ENCODE results near the gene PELI2. TPM values are rescaled to one million over a fixed set of nuclear protein-coding genes. Genes with fewer than 3 reads are reported as not detected.

The PELI2 gene
- total RNA-seq, 2 experiments from 2014 or later, result 2.1 to 2.5 TPM

GRCh38 chr14:56208520-56208919 lies 90.3 kb downstream of the PELI2 start:
- Mint-ChIP-seq H3K4me3 (no peak overlapping the region), H3K27ac (no peak overlapping the region), H3K4me1 (peaks cover 2% of the 10 kb centered on the region), H3K27me3 (no peaks in the 10 kb centered on the region), H3K9me3 (no peaks in the 10 kb centered on the region), H3K36me3 (no peaks in the 10 kb centered on the region)
- DNase-seq, result no peak

DNA sequence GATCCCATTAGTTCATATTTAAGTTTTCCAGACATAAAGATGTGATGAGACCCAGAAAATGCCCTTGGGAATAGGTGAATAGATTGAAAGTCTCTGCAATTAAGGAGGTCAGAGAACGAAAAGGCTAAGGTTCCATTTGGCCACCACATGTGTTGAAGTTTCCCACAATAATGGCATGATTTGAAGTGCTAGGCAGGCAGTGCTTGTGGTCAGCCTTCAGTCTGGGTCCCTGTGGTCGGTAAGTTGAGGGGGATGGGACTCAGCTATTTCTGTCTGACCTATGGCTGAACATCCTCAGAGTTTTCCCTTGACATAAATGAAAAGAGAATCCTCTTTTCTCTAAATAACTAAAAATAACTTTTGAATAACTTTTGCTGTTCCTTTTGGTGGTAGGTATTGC lies 92.4 kb downstream of the PELI2 start:
- no peaks in the 10 kb centered on the region for H3K9me3 Mint-ChIP-seq
- H3K4me3 Mint-ChIP-seq, result no peak overlapping the region
- H3K4me1 Mint-ChIP-seq, result peaks cover 9% of the 10 kb centered on the region
- DNase-seq, result no peak
- H3K36me3 Mint-ChIP-seq, result no peaks in the 10 kb centered on the region
- H3K27me3 Mint-ChIP-seq, result no peaks in the 10 kb centered on the region
- no peak overlapping the region for H3K27ac Mint-ChIP-seq

- H3K9me3 Mint-ChIP-seq, result no peaks in the 10 kb centered on the region
- no peak for DNase-seq
- H3K36me3 Mint-ChIP-seq, result no peaks in the 10 kb centered on the region
- H3K27me3 Mint-ChIP-seq, result no peaks in the 10 kb centered on the region
- H3K4me3 Mint-ChIP-seq, result no peak overlapping the region
- H3K27ac Mint-ChIP-seq, result no peak overlapping the region
- peaks cover 10% of the 10 kb centered on the region for H3K4me1 Mint-ChIP-seq
These were observed 92.9 kb downstream of the PELI2 start for GRCh38 chr14:56211084-56211483.

DNA sequence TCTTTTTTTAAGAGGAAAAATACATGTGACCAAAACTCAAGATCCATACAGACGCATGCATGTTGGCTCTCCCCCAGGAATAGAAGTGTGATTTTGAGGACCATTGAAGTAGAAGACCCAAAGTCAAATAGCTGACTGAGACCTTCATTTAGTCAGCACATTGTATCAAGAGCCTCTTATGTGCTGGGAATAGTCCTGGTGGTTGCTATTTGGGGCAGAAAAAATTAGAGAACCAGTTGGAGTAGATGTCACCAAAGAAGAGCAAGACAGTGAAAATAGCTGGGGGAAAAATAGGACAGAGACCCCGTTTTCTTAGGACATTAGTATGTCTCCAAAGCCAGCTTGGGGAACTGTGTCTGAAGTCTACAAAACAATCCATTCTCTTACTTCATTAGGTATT lies 93.6 kb downstream of the PELI2 start:
- Mint-ChIP-seq H3K4me1 (peaks cover 14% of the 10 kb centered on the region), H3K27ac (no peak overlapping the region), H3K4me3 (no peak overlapping the region), H3K27me3 (no peaks in the 10 kb centered on the region), H3K9me3 (no peaks in the 10 kb centered on the region), H3K36me3 (no peaks in the 10 kb centered on the region)
- DNase-seq, result no peak

GRCh38 chr14:56212521-56212920 lies 94.3 kb downstream of the PELI2 start:
- H3K9me3 Mint-ChIP-seq, result no peaks in the 10 kb centered on the region
- H3K27me3 Mint-ChIP-seq, result no peaks in the 10 kb centered on the region

GRCh38 chr14:56213306-56213705 lies 95.1 kb downstream of the PELI2 start:
- H3K9me3 Mint-ChIP-seq, result no peaks in the 10 kb centered on the region
- H3K36me3 Mint-ChIP-seq, result no peaks in the 10 kb centered on the region
- H3K4me3 Mint-ChIP-seq, result no peak overlapping the region
- no peak for DNase-seq
- peaks cover 12% of the 10 kb centered on the region for H3K4me1 Mint-ChIP-seq
- H3K27ac Mint-ChIP-seq, result no peak overlapping the region
- H3K27me3 Mint-ChIP-seq, result no peaks in the 10 kb centered on the region

More at GRCh38 chr14:56212521-56212920, 94.3 kb downstream of the PELI2 start:
- H3K4me3 Mint-ChIP-seq, result no peak overlapping the region
- H3K27ac Mint-ChIP-seq, result no peak overlapping the region
- no peaks in the 10 kb centered on the region for H3K36me3 Mint-ChIP-seq
- peaks cover 14% of the 10 kb centered on the region for H3K4me1 Mint-ChIP-seq
- no peak for DNase-seq

DNA sequence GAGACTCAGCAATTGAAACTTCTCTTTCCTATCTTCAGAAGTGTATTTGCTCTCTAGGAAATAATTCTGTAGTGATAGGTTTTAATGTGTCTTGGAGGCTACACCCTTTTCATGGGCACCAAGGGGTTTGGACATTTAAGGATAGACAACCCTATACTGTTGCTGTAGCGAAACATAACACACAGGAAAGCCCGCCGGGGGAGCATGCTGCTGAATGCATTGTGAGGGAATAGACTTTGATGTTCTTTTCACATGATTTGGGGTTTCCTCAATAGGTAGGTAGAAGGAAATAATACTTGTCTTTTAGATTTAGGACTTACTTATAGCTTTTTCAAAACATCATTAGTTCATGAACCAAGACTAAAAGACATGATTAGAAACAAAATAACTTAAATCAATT lies 97.0 kb downstream of the PELI2 start:
- H3K27ac Mint-ChIP-seq, result no peak overlapping the region
- H3K36me3 Mint-ChIP-seq, result no peaks in the 10 kb centered on the region
- H3K27me3 Mint-ChIP-seq, result no peaks in the 10 kb centered on the region
- no peak overlapping the region for H3K4me3 Mint-ChIP-seq
- peaks cover 12% of the 10 kb centered on the region for H3K4me1 Mint-ChIP-seq
- no peaks in the 10 kb centered on the region for H3K9me3 Mint-ChIP-seq
- DNase-seq, result no peak

DNA sequence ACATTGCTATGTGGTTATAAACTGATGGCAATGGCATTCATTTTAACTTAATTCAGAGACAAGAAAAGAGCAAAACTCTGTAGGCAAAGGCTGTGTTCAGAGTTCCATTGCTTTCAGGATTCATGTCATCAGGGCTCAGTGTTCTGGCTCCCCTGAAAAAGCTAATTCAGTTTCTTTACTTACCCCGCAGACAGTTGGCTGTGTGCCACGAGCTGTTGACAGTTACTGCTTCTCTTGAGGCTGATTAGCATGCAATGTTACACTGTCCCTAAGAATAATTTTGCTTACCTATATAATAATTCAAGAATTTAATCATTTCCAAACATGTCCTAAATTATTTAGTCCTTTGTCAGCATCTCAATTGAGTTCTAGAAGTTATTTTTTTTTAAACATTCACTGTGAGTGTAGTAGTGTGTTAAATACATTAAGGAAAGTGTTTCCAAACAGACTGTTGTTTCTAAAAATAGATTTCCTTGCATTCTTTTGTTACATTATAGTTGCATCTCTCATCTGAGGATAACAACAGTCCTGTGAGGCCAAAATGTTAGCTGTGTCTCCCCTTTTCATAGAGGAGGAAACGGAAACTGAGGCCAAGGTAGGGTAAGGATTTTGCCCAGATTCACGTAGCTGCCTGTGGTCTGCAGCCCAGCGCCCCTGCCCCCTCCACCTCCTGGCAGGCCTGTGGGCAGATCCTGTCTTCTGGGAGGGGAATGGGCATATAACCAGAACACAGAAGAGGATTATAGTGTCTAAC lies 98.6 kb downstream of the PELI2 start:
- no peak for DNase-seq
- Mint-ChIP-seq H3K4me3 (no peak overlapping the region), H3K27me3 (no peaks in the 10 kb centered on the region), H3K9me3 (no peaks in the 10 kb centered on the region), H3K36me3 (no peaks in the 10 kb centered on the region), H3K27ac (no peak overlapping the region), H3K4me1 (peaks cover 12% of the 10 kb centered on the region)

GRCh38 chr14:56217380-56218045 lies 99.3 kb downstream of the PELI2 start:
- Mint-ChIP-seq H3K4me1 (peaks cover 14% of the 10 kb centered on the region), H3K36me3 (no peaks in the 10 kb centered on the region), H3K4me3 (no peak overlapping the region), H3K9me3 (no peaks in the 10 kb centered on the region), H3K27me3 (no peaks in the 10 kb centered on the region), H3K27ac (no peak overlapping the region)
- DNase-seq, result no peak

DNA sequence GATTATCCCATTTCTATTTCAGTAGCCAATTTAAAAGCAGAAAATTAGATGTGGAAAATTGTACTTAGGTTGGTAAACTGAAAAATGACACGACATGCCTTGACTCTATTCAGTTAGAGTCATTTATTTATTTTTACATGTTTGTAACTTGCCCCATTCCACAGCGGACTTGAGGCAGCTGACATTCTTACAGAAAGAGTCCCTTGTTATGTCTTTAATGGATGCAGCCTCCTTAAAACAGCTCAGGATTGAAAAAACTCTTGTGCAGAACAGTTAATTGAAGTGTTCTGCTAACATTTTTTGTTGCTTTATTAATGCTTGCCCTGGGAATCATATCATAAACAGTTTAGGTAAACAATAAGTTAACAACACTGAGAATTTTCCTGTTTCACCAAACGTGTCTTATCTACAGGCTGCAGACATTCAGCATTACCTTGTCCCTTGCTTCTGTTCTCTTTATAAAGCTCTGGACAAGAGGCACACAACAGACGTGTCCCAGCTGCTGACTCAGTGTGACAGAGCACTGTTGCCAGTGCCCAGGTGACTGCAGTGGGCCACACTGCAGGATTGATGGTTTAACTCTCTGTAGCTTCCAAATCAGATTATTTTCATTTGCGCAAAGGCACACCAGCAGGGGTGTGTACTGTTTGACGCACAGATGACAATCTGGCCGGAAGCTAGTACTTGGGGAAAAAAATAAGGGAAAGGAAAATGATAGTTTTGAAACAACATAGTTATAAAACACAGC lies 101.6 kb downstream of the PELI2 start:
- DNase-seq, result no peak
- Mint-ChIP-seq H3K27ac (no peak overlapping the region), H3K36me3 (no peaks in the 10 kb centered on the region), H3K4me3 (no peak overlapping the region), H3K4me1 (peaks cover 11% of the 10 kb centered on the region), H3K9me3 (no peaks in the 10 kb centered on the region), H3K27me3 (no peaks in the 10 kb centered on the region)

DNA sequence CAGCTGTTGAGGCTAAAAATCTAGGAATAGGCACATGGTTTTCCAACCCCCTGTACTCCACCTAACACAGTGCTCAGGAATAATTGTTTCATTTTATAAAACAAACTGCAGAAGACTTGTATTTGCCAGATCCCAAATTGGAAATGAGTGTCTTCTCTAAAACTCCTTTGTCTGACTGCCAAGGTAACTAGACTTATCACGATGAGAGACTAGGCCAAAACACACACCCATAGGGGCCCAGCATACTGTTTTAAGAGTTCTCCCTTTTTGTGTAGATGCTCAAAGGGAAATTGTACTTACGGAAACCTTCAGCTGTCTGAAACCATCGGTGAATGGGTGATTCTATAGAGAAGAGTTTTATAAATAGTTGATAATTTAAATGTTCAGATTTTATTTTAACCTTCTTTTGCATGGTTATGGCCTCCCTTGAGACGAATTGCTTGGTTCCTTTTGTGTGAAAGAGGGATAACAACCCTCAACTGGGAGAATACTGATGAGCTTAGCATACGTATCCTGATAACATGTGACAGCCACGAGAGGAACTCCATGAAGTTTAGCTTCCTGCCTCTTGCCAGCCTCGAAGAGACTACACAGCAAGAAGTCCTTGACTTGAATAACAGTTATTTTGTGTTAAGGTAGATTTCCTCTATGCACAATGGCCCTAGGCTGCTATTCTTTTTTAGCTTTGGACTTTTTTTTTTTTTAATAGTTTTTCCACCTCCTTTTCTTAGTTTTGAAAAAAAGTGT lies 103.3 kb downstream of the PELI2 start:
- Mint-ChIP-seq H3K4me1 (peaks cover 2% of the 10 kb centered on the region), H3K9me3 (no peaks in the 10 kb centered on the region), H3K4me3 (no peak overlapping the region), H3K27ac (no peak overlapping the region), H3K27me3 (no peaks in the 10 kb centered on the region), H3K36me3 (peaks cover 3% of the 10 kb centered on the region)
- DNase-seq, result no peak

DNA sequence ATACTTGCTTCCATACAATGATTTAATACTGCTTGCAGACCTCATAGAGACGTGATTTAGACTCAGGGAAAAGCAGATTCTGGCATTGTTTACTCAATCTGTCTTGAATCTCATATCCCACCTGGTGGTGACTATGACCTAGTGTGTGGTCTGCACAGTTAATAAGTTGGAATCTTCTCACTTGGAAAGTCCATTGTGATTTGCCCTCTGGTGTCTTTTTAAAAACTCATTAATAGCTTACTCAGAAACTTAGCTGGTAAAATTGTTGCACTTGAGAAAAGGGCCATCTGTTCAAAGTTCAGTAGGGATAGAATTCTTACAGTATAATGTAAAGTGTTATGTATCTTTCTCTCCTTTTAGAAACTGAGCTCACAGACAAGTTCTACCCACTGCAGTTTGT lies 106.0 kb downstream of the PELI2 start:
- no peak for DNase-seq
- Mint-ChIP-seq H3K27me3 (no peaks in the 10 kb centered on the region), H3K4me3 (no peak overlapping the region), H3K27ac (no peak overlapping the region), H3K36me3 (peaks cover 3% of the 10 kb centered on the region), H3K9me3 (no peaks in the 10 kb centered on the region), H3K4me1 (peaks cover 2% of the 10 kb centered on the region)

- Mint-ChIP-seq H3K9me3 (peaks cover 6% of the 10 kb centered on the region), H3K27ac (no peak overlapping the region)
These were observed 106.8 kb downstream of the PELI2 start for GRCh38 chr14:56224691-56225681.

GRCh38 chr14:56235388-56235787 lies 117.2 kb downstream of the PELI2 start:
- H3K9me3 Mint-ChIP-seq, result peaks cover 2% of the 10 kb centered on the region
- peaks cover 2% of the 10 kb centered on the region for H3K36me3 Mint-ChIP-seq
- no peak for DNase-seq
- no peak overlapping the region for H3K4me3 Mint-ChIP-seq
- H3K27ac Mint-ChIP-seq, result no peak overlapping the region
- no peaks in the 10 kb centered on the region for H3K27me3 Mint-ChIP-seq
- no peaks in the 10 kb centered on the region for H3K4me1 Mint-ChIP-seq

More at GRCh38 chr14:56224691-56225681, 106.8 kb downstream of the PELI2 start:
- DNase-seq, result no peak
- Mint-ChIP-seq H3K27me3 (no peaks in the 10 kb centered on the region), H3K36me3 (peaks cover 3% of the 10 kb centered on the region), H3K4me3 (no peak overlapping the region), H3K4me1 (peaks cover 2% of the 10 kb centered on the region)
